DMS153 treated with DMSO at 0.1 percent for 48 hours (cell line): Measurements from ENCODE around the gene CDHR3.
A peak's percentile ranks its signal among the peaks of the same experiment; 100 is the strongest.

Experiments
- DNase-seq: peaks from one replicate; lab custom pipeline; 2025; ENCODE audit not compliant: unreplicated experiment; lab: John Stamatoyannopoulos, UW

The CDHR3 gene

DNA sequence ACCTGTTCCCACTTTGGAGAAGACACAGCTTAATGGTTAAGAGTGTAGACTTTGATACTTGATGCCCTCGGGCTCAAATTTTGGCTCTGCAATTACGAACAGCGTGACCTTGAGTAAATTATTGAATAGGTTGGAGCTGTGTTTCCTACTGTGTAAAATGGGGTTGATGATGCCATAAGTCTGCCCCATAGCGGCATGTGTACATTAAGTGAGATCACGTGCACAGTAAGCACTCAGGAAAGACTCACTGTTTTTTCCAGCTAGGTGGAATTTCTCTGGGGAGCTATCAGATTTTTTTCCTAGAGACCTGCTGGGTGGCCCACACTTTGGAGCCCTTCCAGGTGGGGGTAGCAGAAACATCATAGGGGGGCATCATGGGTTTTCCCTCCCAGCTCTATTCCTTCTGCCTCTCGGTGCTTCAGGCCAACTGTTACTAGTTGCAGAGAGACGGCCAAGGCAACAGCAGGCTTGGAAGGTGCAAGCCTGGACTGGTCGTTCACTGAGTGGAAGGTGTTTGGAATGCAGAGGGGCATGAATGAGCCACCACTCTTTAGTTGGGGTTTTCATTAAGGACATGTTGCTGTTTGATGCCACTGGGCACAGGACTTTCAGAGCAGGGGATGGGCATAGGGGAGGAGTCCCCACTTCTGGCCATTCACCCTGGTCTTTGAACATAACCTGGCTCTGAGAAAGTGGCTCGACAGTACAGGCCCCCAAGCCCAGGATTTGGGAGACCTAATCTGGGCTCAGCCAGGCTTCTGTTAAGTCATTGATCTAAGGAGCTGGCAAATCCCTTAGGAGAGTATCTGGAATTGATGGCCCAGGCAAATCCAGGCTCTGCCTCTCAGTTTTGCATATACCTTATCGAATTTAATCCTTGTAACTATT, 85.0 kb downstream of the CDHR3 start:
- no peak for DNase-seq

DNA sequence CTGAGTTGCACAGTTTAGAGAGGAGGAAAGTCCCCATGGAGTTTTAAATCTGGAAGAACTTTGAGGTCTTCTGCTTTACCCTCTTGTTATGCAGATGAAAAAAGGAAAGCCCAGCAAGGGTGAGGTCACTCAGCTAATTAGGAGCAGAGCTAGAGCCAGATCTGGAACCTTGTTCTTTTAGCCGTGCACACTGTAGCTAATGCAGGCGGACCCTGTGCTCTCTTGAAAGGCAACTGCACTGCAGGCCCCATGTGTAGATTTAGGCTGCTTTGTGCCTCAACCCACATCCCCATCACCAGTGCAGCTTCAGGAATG, 85.6 kb downstream of the CDHR3 start:
- DNase-seq: no peak

DNA sequence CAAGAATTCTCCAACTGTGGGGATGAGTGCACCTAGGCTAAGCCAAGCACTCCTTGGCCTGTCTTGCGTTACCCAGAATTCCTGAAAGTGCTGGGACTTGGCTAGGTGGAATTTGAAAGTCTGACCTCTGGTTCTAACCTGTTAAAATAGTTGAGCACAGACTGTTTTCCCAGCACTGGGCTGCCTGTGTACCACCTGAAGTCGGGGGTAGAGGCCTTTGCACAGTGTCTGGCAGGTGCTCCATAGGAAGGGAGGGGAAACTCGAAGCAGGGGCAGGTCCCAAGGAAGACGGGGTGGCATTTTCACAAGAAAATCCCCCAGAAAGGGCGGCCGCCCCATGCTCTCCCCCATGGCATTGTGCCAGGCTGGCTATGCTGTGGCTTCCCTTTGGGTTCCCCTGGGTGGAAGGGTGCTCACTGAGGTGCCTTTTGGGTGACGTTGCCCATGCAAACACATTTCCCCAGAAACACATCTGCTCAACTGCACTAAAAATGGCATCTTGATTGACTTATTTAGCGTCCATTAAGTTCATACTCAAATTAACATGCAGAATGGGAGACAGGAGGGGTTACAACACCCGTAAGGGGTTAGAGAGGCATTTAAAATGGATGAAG, 86.2 kb downstream of the CDHR3 start:
- no peak for DNase-seq

DNA sequence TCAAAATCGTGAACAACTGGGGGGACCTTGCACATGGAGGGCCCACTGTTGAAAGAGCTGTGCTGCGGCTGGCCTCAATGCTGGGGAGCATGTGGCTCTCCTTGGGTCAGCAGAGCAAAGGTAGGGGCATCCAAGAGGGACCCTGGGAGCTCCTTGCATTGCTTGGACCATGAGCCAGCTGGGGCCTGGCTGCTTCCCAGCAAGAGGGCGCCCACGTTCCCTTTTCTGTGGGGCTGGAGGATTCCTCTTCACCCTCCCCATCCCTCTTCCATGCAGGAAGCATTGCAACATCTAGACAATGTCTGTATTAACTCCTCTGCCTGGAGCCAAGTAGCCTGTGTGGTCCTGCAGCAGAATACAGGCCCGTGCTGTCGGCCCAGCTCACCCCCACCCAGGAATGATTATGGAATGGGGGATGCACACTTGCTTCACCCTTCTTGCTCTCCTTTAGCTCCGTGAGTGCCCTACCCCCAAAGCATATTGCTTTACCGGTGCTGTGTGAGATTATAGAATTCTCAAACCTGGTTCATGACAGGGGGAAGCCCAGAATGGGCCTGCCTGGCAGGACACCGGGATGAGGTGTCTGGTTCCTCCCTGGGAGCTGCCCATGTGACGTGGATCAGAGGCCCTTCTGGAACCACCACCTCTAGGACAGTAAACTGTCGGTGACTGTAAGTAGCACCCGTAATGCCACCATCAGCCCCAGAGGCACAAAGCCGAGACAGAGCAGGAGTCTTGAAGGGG, 87.1 kb downstream of the CDHR3 start:
- no peak for DNase-seq

DNA sequence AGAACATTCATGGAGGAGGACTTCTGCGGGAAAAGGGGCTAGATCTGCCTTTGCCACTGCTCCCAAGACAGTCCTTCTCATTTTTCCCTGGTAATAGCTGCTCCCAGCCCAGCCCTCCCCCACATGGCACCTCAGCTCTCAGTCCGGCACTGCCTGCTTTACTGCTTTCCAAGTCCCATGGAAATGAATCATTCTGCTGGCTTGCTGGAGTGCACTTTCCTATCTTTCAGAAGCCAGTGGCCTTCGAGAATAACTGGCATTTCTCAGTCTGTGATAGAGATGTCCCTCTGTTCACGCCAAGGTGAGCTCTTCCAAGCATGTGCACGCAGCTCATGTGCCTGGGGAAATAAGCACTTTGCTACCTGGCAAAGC, 87.7 kb downstream of the CDHR3 start:
- DNase-seq: no peak

DNA sequence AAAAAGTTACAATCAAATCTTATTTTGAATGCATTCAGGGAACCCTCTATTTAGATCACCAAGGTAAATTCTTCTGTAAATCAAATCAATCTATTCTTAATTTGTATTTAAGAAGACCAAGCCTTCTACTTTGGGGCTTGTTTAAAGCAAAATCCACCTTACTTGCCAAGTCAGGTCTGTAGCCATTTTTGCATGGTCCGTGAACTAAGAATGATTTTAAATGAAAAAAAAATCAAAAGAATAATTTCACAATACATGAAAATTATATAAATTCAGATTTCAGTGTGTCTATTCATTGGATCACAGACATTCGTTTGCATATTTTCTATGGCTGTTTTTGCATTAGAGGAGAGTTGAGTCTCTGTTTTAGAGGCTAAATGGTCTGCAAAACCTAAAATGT, 89.6 kb downstream of the CDHR3 start:
- DNase-seq: no peak

DNA sequence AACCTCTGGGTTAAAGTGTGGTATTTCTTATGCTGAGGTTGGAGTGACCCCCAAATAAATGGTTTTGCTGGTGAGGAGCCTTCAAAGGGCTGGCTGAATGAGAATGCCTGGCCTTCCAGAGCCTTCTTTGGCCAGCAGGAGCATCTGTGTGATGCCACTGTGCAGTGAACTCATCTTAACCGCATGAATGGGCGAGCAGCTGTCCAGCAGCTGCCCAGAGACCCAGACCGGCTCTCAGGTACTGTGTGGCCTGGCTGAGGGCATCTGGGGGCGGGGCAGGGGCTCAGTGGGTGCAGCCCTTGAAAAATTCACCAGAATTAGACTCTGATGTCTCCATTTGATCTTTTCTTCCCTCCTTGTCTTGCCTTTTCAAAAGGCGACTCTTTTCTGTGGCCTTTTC, 90.0 kb downstream of the CDHR3 start:
- no peak for DNase-seq

DNA sequence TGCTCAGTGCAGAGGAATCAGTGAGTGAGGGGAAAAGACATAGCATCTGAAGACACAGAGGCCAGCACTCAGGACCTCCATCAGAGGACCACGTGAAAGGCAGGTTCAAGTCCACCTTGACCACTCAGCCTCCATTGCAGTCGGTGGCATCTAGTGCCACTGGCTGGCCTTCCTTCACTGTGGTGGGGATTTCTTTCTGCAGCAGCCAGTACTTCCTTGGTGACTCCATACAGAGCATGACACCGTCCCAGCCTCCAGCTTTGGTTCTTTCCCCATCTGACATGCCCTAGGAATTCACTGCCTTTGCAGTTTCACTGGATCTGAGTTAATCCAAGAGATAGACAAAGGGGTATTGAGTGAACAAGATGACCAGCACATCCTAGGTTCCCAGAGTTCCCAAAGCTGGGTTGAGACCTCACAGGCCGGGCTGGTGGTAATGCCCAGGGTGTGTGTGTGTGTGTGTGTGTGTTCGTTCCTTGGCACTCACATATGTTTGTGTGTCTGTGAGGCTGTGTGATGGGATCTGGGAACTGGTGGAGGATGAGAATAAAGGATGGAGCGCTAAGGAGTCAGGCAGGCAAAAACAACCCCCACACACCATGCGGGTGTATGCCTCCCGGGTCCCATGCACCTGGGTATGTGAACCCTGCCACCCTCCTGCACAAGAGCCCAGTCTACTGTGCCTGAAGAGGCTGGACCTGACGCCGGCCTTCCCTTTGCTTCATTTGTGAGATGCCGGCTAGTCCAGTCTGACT, 91.3 kb downstream of the CDHR3 start:
- DNase-seq: no peak

DNA sequence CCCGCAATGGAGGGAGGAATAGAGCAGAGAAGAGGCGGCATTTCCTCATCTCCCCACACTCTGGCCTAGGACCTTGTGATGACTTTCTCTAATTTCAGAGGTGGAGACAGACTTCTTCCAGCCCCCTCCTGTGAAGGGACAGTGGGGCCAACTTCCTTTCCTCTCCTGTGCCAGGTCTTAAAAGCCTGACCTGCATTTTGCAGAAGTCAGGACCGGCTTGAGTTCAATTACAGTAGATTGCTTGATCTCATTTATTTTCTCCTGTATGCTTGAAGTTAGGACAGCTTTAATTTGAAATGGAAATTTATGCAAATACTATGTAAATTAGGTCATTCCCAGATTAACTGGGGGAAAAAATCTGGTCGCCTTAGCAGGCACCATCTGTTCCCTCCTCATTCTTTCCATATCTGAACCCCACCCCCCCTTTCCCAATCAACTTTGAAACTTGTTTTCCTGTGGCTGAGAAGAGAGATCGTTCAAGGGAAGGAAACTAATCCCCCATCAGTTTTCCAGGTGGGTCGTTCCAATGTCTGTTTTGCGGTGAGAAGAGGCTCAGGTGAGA, 92.0 kb downstream of the CDHR3 start:
- no peak for DNase-seq

DNA sequence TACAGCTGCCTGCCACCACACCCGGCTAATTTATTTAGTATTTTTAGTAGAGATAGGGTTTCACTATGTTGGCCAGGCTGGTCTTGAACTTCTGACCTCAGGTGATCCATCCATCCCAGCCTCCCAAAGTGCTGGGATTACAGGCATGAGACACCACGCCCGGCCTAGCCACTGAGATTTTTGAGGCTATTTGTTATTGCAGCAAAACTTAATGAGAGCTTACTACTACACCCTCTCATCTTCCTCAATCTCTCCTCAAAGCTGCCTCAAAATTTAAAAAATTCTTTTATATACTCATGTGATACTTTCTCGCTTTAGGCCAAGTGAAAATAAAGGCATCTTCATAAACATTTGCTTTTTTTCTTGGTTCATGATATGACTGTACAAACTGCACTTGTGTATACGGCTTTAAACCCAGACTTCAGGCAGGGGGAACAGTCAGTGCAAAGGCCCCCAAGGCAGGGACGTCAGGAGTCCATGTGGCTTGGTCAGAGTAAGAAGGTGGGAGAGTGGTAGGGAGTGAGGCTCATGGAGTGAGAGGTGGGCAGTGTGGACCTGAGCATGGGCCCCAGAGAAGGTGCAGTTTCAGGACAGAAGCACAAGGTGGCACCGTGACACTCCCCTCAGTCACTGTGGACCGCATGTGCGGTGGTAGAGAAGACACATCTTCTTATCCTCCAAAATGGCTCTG, 93.6 kb downstream of the CDHR3 start:
- DNase-seq: peak; percentile 37

DNA sequence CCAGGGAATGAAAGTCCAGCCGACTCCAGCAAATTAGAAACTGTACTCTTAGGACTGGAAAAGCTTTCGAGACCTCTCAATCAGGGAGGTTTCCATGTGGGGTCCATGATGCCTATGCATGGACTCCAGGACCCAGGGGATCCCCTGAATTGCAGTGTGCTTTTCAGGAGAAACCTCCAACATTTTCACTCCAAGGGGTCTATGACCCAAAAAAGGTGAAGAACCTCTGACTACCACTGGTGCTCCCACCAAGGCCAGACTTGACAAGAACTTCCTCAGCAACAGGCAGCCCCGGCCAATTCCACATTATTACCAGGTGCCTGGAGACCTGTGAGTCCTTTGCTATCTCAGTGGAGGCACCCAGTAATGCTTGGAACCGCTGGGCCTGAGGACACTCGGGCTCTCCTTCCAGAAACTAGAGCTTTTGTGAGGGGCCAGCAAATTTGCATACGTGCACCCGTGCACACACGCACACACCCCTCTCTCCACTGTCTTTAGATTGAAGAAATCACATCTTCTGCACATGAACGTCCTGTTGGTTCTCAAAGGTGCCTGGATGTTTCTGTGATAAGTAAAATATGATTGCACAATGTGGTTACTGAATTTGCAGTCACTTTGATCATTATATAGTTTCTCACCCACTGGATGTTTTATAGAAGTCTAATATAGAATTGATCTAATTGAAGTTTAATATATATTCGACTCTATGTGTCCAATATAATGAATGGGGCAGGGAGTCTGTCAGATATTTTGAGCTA, 94.3 kb downstream of the CDHR3 start:
- no peak for DNase-seq

DNA sequence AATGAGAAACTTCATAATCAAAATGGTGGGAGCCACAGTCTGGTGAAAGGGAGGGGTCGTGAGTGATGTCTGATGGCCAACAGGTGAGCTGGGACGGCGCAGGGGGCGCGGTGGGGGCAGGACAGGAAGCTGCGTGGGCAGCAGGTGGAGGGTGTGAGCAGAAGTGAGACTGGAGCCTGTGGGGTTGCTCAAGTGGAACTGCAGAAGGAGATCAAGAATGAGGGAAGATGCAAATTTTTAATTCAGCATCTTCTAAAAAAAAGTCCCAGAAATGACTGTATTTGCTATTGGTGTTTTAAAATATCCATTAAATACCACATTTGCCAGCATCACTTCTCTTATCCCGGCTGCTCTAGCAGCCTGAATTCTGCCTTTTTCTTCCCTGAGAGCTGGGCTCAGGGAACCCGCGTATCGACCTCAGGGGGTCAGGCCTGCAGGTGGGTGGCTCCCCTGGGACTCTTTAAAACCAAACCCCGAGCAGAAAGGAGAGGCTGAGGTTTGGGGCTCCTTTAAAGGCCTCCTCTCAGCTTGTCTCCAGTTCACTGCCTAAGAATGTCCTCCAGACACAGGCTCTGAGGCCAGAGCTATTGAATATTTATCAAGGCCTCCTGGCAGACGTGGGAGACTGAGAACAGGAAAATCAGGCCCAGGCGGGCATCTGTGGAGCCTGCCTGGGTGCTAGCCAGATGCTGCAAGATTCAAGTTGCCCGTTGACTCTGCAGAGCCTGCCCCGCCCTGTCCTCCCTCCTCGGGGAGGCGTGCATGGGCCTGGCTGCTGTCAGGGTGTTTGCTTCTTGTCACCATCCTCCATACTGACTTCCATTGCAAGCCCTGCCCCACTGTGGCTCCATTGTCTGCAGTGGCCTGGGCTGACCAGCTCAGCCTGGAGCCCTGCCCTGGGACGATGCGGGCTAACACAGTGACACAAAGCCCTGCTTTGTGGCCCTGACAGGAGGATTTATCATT, 95.2 kb downstream of the CDHR3 start:
- DNase-seq: peak; percentile 22

DNA sequence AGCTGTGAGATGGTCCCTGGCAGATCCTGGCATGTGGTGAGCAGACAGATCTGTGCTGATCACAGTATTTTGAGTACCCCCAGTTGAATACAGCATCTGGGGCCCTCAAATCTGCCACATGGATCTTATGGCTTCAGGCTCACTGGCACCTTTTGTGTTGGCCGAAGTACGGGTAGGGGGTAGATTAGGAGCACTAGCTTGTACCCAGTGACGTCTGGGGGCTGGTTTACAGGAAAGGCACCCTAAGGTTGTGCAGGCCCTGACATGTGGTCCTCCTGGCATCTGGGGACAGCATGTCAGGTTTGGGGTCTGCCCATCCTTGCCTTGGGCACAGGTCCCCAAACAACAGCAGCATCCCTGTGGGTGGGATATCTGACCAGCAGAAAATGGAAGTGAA, 95.9 kb downstream of the CDHR3 start:
- DNase-seq: no peak

DNA sequence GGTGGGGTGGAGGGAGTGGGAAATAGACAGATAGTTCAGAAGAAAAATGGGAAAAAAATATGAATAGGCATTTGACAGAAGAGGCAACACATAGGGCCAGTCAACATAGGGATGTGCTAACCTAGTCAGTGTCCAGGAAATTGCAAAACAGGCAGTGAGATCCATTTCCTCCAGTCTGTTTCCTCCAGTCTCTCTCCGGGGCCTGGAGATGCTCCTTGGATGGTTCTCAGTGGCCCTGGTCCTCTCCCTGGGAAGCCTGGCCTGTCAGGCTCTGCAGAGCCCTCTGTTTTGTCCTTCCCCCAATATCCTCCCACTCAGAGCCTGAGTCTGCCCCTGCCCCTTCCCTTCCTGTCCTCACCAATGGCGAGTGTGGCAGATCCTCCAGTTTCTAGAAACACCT, 96.5 kb downstream of the CDHR3 start:
- no peak for DNase-seq

DNA sequence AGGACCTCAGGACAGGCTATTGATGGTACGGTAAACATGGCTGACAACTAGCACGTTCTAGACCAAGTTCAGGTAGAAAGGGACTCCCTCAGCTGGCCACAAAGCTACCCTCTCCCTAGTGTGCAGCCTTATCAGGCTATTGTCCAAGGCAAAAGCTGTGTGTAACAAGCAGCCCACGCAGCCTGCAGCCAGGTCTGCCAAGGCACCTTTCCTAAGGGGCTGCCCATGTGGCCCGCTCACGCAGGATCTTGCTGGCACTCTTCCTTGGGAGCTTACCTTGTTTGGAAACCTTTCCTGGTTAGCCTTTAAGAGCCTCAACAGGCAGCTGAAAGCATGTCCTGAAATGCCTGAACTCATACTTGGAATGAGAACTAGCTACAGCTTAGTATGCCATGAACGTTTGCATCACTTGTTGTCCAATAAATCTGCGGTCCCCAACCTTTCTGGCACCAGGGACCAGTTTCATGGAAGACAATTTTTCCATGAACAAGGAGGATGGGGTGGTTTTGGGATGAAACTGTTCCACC, 97.4 kb downstream of the CDHR3 start:
- no peak for DNase-seq

DNA sequence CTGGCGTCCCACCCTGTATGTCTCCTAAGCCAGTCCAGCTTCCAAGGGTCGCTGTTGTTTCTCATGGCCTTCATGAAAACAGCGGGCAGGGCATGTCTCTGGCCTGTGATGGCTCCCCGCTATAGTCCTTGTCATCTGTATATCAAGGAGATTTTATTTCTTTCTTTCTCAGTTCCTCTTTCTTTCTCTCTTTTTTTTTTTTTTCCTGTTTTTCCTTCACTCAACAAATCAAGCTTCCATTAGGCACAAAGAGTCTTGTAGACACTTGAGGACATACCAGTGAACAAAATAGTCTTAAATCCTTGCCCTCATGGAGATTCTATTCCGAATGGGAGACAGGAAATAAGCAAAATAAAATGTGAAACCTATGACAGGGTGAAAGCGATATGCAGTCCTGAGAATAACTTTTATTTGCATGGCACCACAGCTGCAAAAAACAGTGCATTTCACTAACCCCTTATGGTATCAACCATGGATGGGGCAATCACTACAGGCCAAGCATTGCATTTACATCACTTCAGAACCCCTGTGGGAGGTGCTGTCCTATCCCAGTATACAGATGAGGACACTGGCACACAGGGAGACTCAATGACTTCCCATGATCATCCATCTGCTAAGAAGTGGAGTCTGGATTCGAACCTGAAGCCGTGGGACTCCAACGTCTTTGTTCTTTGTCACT, 98.4 kb downstream of the CDHR3 start:
- no peak for DNase-seq

DNA sequence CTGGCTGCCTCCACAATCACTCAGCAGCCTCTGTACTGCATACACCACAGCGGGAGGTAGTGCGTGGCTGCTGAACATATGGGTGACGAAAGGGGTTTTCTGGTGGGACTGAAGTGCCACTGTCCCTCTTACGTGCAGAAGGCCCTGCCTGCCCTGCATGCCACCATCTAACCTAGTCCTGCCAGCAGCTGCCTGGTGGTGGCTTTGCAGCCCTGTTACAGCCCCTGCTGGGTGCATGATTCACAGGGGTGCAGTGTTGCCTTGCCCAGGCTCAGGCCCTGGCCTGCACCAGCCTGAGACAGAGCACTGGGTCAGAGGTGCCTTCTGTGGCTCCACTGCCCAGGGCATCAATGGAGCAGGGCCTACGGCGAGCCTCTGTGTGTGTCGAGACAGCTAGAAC, 98.9 kb downstream of the CDHR3 start:
- DNase-seq: no peak

DNA sequence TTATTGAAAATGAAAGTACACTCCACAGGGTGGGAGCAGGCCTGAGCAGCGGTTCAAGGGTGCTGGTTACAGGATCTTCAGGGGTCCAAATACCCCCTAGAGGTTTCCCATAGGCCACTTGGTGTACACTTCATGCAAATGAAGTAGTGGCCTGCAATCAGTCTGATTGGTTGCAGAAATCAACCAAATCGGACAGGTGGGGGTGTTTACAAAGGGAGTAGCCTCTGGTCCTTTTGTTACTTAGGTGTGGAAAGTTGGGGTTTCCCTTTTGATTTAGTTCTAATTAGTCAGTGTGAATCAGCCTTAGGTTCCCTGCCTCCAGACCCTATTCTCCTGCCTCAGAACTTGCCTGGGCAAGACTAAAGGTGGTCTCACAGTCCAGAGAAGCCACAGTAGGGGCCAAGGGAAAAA, 99.5 kb downstream of the CDHR3 start:
- DNase-seq: no peak
